A673 (cell line): Measurements from ENCODE around the gene SLC35C1.

Experiments
- EZH2 ChIP-seq: fragments of 200-600 bp; sonication (generic); IDR thresholded peaks from 2 replicates; pipeline ENCODE4 v1.6.1; 2017; ENCODE audit warnings: borderline replicate concordance, low read depth, mild to moderate bottlenecking, mixed read lengths, antibody characterized with exemption, low read length; ENCODE audit not compliant: poor library complexity, severe bottlenecking
- TF ChIP-seq, protein P1 (sequence below): fragments of 300-800, 200-600 bp; sonication (generic); conservative IDR thresholded peaks from 2 replicates; pipeline ENCODE4 v1.5.1; 2017; ENCODE audit warnings: low read depth, mild to moderate bottlenecking, antibody characterized with exemption, low read length, moderate library complexity, mixed read lengths

DNA sequence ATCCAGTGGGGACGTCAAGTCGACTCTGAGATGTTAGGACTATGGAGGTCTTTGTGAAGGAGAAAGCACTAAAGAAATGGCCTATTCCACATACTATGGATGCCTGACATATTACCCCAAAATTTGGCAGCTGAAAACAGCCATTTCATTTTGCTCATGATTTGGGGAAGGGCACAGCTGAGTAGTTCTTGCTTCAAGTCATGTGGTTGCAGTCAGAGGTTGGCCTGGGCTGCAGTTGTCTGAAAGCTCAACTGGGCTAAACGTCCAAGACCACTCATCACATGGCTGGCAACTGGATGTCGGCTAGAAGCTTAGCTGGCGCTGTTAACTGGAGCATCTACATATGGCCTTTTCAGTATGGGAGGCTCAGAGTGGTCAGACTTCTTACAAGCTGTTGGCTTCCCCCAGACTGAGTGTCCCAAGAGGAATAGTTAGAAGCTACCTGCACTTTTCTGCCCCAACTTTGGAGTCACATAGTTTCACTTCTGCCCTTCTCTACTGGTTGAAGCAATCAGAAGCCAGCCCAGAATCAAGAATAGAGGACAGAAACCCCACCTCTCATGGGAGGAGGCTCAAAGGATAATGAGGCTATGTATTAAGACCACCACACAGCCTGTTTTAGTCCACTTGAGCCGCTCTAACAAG lies 14.1 kb downstream of the SLC35C1 start:
- TF ChIP-seq, protein P1, sequence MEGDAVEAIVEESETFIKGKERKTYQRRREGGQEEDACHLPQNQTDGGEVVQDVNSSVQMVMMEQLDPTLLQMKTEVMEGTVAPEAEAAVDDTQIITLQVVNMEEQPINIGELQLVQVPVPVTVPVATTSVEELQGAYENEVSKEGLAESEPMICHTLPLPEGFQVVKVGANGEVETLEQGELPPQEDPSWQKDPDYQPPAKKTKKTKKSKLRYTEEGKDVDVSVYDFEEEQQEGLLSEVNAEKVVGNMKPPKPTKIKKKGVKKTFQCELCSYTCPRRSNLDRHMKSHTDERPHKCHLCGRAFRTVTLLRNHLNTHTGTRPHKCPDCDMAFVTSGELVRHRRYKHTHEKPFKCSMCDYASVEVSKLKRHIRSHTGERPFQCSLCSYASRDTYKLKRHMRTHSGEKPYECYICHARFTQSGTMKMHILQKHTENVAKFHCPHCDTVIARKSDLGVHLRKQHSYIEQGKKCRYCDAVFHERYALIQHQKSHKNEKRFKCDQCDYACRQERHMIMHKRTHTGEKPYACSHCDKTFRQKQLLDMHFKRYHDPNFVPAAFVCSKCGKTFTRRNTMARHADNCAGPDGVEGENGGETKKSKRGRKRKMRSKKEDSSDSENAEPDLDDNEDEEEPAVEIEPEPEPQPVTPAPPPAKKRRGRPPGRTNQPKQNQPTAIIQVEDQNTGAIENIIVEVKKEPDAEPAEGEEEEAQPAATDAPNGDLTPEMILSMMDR = no peak
- TF ChIP-seq EZH2 = no peak
